Measurements from ENCODE around the gene NAV2. TPM values are rescaled to one million over a fixed set of nuclear protein-coding genes. Genes with fewer than 3 reads are reported as not detected.

The NAV2 gene
- polyA plus RNA-seq, 3 donors: not detected

DNA sequence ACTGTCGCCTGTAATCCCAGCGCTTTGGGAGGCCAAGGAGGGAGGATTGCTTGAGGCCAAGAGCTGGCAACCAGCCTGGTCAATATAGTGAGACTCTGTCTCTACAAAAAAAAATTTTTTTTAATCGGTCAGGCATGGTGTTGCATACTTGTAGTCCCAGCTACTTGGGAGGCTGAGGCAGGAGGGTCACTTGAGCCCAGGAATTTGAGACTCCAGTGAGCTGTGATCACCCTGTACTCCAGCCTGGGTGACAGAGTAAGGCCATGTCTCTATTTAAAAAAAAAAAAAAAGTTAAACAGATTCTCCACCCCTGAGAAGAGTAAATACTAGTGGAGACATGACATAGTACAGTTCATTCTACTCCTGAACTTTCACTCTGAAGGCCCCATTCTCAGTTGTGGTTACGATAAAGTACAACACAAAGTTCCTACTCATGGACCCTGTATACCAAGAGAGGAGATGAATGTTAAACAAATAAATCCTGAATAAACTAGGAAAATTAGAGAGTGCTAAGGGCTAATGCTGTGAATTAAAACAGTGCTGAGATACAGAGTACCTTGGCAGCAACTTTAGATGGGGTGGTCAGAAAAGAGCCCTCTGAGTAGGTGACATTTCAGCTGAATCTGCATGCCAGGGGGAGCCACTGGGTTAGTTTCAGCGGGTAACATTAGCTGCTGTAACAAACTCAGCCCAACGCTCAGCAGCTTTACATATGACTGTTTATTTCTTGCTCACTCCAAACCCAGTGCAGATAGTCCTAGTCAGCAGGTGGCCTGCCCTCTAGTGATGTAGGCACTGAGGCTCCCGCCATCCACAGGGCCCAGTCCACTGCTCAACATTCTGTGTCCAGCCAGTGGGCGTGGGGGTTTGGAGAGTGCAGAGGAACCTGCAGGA is 372.5 kb downstream of the NAV2 start:
- Histone ChIP-seq H4K20me1 (ENCODE audit: insufficient read depth, low read length) (no peaks in the 10 kb centered on the region), H3K4me1 (ENCODE audit: control insufficient read depth in 1 of 2, insufficient read depth in 2 of 2, low read length in 2 of 2) (peaks cover 4 to 8% of the 10 kb centered on the region in 2 donors), H3K9ac (ENCODE audit: insufficient read depth, low read length, poor library complexity, severe bottlenecking) (no peak overlapping the region), H3K79me2 (ENCODE audit: insufficient read depth, low read length) (no peaks in the 10 kb centered on the region), H3K36me3 (replicated peaks in 1 of 2; ENCODE audit: control insufficient read depth in 1 of 2, insufficient read depth in 2 of 2, low read length in 2 of 2) (no peaks in the 10 kb centered on the region), H2AFZ (ENCODE audit: insufficient read depth, low read depth, low read length, poor library complexity, severe bottlenecking) (no peak overlapping the region), H3K27me3 (ENCODE audit: control insufficient read depth in 2 of 2, insufficient read depth in 2 of 2, low read length in 2 of 2) (no peaks in the 10 kb centered on the region), H3K9me3 (replicated peaks in 1 of 2; ENCODE audit: control insufficient read depth in 1 of 2, insufficient read depth in 1 of 2, low read length in 2 of 2) (no peaks in the 10 kb centered on the region), H3K4me3 (replicated peaks in 1 of 3; ENCODE audit: low read depth in 2 of 3, low read length in 3 of 3) (no peak overlapping the region), H3K4me2 (replicated peaks; ENCODE audit: extremely low read depth, low read length, poor library complexity, severe bottlenecking) (no peak overlapping the region), H3K27ac (ENCODE audit: low read depth in 1 of 2, low read length in 2 of 2) (no peak overlapping the region)
- peaks cover 0 to 2% (median 2%) of the 10 kb centered on the region in 3 donors for H3K27me3 Mint-ChIP-seq (ENCODE audit: low read depth in 3 of 3)
- WGBS (ENCODE audit: insufficient coverage): 92% methylated on average over 6 of the region's 8 CpGs
- peaks cover 10% of the 10 kb centered on the region for H3K4me1 Mint-ChIP-seq
- DNase-seq: no peak
- peaks cover 0 to 2% (median 0%) of the 10 kb centered on the region in 7 donors for H3K9me3 Mint-ChIP-seq
- intact Hi-C loops (cut with micrococcal nuclease): no loop called here
- no peak for TF ChIP-seq CTCF (IDR thresholded peaks at IDR 0.05)
- no peaks in the 10 kb centered on the region for H3K36me3 Mint-ChIP-seq
- no peak overlapping the region for H3K27ac Mint-ChIP-seq
- no peak overlapping the region for H3K4me3 Mint-ChIP-seq

- no peak for DNase-seq
- Histone ChIP-seq H3K27me3 (ENCODE audit: control insufficient read depth in 2 of 2, insufficient read depth in 2 of 2, low read length in 2 of 2) (no peaks in the 10 kb centered on the region), H3K79me2 (ENCODE audit: insufficient read depth, low read length) (no peaks in the 10 kb centered on the region), H3K36me3 (replicated peaks in 1 of 2; ENCODE audit: control insufficient read depth in 1 of 2, insufficient read depth in 2 of 2, low read length in 2 of 2) (no peaks in the 10 kb centered on the region), H4K20me1 (ENCODE audit: insufficient read depth, low read length) (no peaks in the 10 kb centered on the region), H3K9ac (ENCODE audit: insufficient read depth, low read length, poor library complexity, severe bottlenecking) (no peak overlapping the region), H3K4me2 (replicated peaks; ENCODE audit: extremely low read depth, low read length, poor library complexity, severe bottlenecking) (no peak overlapping the region), H3K4me3 (replicated peaks in 1 of 3; ENCODE audit: low read depth in 2 of 3, low read length in 3 of 3) (no peak overlapping the region), H3K9me3 (replicated peaks in 1 of 2; ENCODE audit: control insufficient read depth in 1 of 2, insufficient read depth in 1 of 2, low read length in 2 of 2) (no peaks in the 10 kb centered on the region), H2AFZ (ENCODE audit: insufficient read depth, low read depth, low read length, poor library complexity, severe bottlenecking) (no peak overlapping the region), H3K27ac (ENCODE audit: low read depth in 1 of 2, low read length in 2 of 2) (no peak overlapping the region), H3K4me1 (ENCODE audit: control insufficient read depth in 1 of 2, insufficient read depth in 2 of 2, low read length in 2 of 2) (peaks cover 4 to 8% of the 10 kb centered on the region in 2 donors)
- intact Hi-C loops (cut with micrococcal nuclease): no loop called here
- WGBS (ENCODE audit: insufficient coverage): 97% methylated on average over 4 of the region's 5 CpGs
- Mint-ChIP-seq H3K27ac (no peak overlapping the region), H3K36me3 (no peaks in the 10 kb centered on the region), H3K4me1 (peaks cover 10% of the 10 kb centered on the region), H3K9me3 (peaks cover 0 to 2% (median 0%) of the 10 kb centered on the region in 7 donors), H3K4me3 (no peak overlapping the region), H3K27me3 (ENCODE audit: low read depth in 3 of 3) (peaks cover 0 to 2% (median 2%) of the 10 kb centered on the region in 3 donors)
- TF ChIP-seq CTCF (IDR thresholded peaks at IDR 0.05): no peak
These were observed 373.3 kb downstream of the NAV2 start for GRCh38 chr11:20085918-20086317.

All from CD14-positive monocyte (primary cell).